ENCODE data around the gene SFMBT2.
"Not testable (repeated sequence)": the region's sequence is repeated elsewhere in the genome, so short reads cannot be mapped to it uniquely, and the experiment has no call there.

GRCh38 chr10:7392301-7392700 lies 18.5 kb downstream of the SFMBT2 start:
- TF ChIP-seq CTCF (IDR thresholded peaks at IDR 0.05); ZFX (IDR thresholded peaks at IDR 0.05; ENCODE audit: borderline replicate concordance): not testable (repeated sequence)
